Stimulated activated CD8-positive, alpha-beta memory T cell treated with anti-CD3 and anti-CD28 coated beads, Interleukin-7, amount 100 ng/mL, for 4 hours (primary cell): ENCODE results near the gene CIC.
A peak's percentile ranks its signal among the peaks of the same experiment; 100 is the strongest.

ENCODE experiments used
- DNase-seq, 2 donors: peaks; one replicate each; pipeline ENCODE4 v3.0.0-alpha.2; 2020; ENCODE audit warnings: low read depth in 2 of 2

CIC gene

DNA sequence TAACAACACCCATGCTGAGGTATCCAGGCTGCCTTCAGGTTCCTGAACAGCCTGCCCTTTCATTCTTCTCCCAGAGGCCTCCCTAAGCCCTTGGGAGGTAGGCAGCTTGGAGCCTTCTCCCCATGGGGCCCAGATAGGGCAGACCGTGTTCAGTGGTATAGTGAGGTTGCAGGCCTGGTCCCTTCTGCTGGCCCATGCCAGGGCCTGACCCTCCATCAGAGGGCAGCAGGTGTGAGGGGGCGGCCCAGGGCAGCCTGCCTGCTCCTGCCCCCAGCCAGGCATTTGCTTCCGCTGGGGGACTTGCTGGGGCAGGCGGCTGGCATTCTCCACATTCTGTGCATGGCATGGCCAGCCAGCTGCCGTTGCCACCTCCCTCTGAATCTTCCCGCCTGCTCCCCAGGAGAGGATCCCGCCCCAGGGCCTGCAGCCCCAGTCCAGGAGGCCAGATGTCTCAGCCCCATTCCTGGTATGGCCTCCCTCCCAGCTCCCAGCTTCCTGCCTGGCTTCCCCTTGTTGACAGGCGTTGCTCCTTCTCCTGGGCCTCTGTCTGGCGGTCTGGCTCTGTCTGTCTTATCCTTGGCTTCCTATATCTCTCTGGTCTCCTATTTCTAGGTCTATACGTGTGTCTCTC, 8.9 kb downstream of the CIC start:
- DNase-seq = no peak

DNA sequence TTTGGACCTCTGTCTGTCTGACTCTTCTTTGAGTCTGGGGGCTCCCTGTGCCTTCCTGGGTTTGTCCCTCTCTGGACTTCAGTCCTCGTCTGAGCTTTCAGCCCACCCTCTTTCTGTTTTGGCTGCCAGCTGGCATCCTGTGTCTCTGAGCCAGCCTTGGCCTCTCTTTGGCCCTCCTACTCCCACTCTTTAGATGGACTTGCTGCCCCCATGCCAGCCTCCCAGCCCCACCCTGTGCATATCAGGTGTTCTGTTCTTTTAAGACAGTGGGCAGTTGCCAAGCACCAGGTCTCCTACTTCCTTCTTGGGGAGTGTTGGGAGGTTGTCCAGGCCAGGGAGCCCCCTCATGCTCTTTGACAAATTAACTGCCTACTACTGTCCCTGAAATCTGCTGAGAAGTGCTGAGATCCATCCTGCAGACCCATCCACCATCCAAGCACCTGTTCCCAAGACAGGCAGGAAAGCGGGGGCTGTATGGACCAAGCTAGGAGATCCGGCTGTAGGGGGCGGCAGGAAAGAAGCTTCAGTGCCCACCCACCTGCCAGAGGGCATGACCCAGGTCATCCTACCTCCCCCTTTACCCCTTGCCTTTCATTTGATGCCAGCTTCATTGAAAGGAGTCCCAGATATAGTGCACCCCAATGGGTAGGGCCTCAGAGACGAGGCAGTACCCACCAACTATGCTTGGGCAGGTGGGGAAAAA, 9.6 kb downstream of the CIC start:
- no peak for DNase-seq

DNA sequence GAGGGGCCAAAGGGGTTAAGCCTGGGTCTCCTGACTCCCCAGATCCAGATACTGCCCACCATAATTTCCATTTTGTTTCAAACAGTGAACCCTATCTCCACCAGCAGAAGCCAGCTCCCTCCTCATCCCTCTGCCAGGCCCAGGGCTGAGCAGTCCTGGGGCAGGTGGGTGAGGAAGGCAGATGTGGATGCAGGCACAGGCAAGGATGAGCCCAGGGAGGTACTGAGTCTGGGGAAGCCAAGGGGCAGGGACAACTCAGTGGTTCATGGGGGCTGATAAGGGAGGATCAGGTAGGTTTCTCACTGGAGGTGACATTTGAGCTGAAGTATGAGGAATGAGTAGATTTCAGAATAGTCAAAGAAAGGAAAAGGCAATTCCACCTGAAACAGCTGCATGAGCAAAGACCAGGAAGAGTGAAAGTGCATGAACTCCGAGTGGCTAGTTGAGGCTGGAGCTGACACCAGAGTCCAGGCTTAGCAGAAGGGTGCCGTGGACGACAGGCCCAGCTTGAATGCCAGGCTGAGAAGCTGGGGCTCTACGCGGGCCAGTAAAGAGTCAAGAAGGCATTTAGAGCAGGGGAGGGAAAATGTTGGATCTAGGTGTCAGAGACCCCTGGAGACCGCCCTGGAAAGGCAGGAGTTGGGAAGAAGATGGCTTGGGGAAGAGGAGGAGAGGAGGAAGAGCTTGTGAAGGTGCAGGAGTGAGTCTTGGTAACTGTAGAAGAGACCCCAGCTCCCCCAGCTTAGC, 10.3 kb downstream of the CIC start:
- no peak for DNase-seq

DNA sequence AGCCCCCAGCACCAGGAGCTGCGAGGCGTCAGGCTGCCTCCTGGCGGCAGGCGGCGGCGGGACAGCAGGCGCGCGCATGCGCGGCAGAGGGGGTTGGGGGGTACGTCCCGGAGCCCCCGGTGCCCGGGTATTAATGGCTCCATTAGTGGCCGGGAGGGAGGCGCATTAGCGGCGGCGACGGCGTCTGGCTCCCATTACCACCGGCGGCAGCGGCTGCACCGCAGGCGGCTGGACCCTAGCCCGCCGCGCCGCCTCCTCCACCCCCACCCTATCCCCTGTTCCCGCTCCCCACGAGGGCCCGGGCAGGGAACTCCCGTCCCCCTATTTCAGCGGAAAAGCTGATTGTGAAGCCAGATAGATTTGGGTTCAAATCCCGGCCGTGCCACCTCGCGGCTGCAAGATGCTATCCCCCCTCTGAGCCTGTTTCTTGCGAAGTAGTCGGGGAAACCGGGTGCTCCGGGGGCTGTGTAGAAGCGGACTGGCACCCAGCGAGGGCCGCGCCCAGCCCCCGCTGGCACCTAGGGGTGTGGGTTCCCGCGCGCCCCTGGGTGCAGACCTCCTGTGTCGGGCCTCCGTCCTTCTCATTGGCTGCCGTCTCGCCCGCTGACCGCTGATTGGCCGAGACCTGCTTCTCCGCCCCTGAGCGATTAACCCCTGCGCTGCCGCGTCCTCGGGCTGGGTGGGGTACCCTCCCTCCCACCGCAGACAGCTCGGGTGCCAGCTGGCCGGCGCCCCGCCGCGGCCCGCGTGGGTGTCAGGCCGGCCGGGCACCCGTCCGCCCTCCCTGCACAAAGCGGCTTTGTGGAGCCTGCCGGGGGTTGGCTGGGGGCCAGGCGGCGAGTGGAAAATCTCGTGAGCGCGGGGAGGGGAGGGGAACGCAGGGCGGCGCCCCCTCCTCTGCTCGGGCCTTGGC, 11.1 kb downstream of the CIC start:
- peak; percentile 63 to 81 for DNase-seq

DNA sequence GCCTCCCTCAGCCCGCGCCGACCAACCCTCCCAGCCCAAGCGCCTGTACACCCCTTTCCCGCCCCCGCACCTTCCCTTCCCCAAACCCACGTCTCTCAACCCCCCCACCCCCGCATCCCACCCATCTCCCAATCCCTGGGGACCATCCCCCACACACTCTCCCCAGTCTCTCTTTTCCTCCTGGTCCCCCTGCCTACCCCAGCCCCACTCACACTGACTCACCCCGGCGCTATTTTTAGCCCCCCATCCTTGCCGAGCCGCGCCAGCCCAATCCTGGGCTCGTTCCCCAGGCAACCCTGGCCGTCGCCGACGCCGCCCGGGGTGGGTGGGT, 11.7 kb downstream of the CIC start:
- peak in 1 of 2 donors; percentile 38 for DNase-seq

DNA sequence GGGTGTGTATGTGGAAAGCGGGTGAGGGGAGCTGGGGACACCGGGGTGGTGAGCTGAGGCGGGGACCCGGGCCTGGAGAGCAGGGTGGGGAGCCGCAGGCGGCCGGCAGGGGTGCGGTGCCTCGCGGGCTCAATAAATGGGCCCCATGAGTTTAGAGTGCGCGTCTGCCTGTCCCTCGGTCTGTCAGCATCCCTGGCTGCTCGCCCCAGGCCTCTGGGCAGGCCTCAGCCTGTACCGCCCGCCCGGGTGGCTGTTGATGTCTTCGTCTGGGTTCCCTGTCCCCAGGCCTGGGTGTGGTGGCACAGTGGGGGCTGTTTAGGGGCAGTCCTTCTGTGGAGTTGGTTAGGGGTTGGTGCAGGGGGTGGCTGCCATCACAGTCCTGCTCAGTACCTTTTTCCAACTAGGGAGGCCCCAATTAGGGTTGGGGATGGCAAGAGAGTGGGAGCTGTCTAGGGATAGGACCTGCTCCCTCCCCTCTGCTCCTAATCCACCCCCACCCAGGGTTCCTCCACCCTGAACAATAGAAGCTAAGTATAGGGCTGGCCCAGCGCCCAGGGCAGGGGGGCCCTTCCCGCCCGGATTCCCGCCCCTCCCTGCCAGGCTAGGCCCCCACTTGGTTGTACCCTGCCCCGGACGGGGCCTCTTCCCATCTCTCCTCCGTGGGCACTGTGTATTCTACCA, 12.2 kb downstream of the CIC start:
- DNase-seq = no peak

DNA sequence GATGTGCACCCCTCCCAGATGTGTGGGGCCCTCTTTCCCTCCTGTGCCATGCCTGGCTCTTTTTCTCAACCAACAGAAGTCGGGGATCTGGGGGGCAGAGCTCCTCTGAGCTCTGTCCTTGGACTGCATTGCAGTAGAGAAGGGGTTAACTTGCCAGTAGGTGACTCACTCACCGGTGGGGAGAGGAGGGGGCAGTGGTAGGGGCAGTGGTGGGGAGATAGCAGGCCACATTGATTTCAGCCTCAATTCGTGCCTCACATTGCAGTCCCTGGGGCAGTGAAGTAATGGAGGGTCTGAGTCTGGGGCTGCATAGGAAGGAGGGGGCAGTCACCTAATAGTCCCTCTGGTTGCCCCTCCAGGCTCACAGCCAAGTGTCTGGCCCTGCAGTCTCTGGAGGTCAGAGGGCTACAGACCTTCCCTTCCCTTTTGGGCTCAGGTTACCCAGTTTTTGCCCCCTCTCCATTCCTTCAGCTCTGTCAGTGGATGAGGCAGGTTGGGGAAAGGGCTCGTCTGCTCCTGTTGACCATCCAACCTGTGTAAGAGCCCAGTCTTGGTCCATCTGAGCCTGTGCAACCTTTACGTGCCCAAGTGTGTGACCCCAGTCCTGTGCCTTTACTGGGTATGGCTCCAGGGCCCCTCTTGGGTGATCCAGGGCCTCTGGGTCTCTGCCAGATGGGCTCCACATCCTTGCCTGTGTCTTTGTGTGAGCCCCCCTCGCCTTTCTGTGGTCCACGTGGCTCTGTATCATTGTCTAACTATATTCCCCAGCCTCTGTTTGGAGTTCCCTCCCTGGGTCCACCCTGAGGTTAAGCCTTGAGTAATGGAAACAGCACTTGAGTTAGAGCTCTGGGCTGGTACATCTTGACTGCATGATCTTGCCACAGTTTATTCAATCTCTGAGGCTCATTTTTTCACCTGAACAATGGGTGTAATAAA, 13.0 kb downstream of the CIC start:
- no peak for DNase-seq

DNA sequence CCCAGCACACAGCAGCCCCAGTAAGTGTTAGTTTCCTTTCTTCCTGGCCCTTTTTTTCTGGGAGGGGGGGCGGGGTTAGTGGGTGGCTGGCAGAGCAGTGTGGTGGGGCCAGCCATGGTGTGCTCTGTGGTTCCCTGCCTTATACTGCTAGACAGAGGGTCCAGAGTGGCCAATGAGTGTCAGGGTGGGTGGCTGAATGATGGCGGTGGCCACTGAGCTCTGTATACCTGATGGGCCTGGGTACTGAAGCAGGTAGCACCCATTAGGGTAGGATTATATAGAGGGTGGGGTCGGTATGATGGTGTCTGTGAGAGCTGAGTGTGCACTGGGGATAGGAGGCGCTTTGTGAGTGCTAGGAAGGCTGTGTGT, 13.8 kb downstream of the CIC start:
- no peak for DNase-seq

DNA sequence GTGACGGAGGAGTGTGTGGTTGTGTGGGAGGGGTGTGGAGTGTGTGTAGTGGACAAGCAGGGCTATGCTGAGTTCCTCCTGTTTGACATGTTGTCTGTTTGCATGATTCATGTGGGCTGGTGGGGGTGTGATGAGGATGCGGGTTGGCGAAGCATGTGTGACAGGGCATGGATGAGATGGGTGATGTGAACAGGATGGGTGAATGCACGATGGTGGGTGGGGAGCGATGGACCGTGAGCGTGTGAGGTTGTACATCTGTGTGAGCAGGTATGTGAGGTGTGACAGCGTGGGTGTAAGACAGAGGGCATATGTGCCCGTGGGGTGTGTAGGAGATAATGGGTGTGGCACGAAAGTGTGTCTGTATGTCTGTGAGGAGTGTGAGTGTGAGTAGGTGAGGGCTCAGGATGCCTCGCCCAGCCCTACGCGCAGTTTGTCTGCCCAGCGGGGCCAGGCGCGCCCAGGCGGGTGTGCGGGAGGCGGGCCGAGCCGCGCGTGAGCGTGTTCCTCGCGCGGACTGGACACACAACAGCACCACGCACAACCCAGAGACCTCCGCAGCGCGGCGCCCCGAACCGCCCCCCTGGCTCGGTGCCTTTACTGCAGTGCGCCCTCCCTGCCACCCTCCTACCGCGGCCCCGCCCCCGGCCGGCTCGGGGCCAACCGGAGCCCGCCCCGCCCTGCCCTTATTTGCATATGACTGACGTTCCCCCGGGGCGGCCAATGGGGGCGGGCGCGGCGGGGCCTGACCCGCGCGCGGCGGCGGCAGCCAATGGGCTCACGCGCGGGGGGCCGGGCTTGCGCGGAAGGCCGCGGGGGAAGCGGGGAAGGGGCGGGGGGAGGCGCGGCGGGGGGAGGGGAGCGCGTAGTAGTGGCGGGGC, 14.4 kb downstream of the CIC start:
- DNase-seq = peak; percentile 90 to 97

DNA sequence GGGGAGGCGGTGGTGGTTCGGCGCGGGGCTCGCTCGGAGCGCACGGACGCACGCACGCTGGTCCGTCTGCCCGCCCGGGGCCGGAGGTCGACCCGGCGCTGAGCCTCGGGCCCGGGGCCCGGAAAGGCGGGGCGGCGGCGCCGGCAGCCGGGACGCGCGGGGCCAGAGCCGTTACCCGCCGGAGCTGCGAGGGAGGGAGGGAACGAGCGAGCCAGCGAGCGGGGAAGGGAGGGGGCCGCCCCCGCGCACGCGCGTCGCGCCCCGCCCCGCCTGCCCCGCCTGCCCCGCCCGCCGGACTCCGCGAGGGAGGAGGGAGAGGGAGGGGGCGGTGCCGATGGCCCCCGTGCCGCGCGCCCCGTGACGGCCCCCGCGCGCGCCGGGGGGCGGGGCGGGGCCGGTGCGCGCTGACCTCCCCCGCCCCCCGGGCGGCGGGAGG, 15.0 kb downstream of the CIC start:
- DNase-seq = peak; percentile 59 to 76

DNA sequence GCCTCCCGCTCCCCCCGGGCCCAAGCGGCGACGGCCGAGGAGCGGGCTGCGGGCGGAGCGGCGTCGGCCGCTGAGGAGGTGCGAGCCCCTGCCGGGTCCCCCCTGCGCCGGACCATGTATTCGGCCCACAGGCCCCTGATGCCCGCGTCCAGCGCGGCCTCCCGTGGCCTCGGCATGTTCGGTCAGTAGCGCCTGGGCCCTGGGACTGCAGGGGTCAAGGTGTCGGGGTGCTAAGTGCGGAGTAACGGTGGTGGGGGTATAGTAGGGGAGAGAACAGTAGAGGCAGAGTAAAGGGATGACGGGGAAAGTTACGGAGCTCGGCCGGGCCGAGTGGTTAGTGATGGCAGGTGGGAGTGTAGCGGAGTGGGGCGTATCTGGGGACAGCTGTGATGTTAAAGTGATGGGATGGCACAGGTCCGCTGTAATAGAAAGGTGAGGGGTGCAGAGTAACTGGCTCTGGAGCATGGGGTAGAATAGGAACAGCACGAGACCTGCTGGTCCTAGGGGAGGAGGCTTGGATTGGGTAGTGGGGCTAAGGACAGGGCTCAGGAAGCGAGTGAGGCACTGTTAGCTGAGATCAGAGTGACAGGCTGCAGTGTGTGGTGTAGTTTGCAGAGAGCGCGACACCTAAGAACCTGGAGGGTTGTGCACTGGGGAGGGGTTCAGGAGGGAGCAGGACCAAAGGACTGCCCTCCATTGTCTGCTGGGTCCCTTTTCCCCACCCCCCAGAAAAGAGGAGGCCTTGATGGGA, 15.7 kb downstream of the CIC start:
- no peak for DNase-seq

DNA sequence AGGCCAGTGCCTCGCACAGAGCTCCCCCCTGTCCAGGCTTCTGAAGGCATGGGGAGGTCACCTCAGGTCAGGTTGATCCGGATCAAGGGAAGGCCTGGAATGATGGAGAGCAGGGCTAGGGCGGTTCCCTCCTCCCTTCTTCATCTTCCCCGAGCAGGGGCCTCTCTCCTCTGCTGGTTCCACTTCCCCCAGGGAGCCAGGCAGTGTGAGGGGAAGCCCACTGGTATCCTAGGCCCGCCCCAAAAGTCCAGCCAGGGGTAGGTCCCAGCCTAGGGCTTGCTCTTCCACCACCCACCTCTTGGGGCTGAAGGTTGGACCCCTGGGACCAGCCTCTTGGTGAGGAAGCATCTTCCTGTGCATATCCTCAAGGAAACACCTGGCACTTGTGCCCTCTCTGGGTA, 16.5 kb downstream of the CIC start:
- DNase-seq = no peak

DNA sequence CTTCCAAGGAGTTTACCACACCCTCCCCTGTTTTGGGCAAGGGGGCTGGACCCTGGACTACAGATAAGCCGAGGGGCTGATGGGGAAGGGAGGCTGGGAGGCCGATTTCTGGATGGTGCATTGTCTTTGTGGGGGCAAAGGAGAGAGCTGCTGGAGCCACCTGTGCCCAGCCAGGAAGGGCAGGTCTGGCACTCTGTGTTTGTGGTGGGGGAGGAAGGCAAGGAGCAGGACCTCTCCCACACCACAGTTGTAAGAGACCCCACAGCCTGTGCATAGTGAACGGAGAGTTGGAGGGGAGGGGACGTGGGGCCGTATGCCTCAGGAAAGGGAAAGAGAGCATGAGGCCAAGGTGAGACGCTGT, 16.9 kb downstream of the CIC start:
- DNase-seq = no peak

DNA sequence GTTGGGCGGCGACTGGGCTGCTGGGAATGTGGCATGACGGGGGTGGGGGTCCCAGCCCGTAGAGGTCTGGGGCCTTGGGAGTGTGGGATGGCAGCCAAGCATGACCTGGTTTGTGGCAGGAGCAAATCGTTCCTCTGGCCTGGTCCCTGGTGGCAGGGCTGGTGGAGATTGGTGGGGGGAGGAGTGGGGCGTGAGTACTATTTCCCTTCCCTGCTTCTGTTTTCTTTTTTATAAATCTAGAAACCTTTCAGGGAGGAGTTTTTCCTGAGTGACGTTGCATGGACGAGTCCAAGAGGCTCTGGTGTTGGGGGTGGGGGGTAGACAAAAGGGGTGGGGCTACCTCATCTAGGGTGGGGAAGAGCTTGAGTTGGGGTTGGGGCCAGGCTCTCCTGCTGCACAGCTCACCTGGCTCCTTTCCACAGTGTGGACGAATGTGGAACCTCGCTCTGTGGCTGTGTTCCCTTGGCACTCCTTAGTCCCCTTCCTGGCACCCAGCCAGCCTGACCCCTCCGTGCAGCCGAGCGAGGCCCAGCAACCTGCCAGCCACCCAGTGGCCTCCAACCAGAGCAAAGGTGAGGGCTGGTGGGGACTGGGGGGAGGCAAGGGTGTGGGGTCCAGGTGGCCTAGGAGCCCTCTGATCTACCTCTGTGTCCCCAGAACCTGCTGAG, 17.4 kb downstream of the CIC start:
- DNase-seq = no peak

DNA sequence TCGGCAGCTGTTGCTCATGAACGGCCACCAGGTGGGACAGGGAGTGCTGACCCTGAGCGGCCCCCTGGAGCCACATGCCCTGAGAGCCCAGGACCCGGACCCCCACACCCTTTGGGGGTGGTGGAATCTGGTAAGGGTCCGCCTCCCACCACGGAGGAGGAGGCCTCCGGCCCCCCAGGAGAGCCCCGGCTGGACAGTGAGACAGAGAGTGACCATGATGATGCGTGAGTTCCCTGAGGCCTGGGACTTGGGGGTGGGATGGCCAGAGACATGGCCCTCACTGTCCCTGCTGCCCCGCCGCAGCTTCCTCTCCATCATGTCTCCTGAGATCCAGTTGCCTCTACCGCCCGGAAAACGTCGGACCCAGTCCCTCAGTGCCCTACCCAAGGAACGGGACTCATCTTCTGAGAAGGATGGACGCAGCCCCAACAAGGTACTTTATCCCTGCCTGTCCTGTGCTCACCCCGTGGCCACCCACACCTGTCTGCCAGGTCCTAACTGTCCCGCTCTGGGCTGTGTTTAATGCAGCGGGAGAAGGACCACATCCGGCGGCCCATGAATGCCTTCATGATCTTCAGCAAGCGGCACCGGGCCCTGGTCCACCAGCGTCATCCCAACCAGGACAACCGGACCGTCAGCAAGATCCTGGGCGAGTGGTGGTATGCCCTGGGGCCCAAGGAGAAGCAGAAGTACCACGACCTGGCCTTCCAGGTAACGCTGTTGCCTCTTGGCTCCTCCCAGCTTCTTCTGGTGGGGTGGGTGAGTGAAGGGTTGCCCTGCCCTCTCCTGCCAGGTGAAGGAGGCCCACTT, 18.2 kb downstream of the CIC start:
- no peak for DNase-seq

DNA sequence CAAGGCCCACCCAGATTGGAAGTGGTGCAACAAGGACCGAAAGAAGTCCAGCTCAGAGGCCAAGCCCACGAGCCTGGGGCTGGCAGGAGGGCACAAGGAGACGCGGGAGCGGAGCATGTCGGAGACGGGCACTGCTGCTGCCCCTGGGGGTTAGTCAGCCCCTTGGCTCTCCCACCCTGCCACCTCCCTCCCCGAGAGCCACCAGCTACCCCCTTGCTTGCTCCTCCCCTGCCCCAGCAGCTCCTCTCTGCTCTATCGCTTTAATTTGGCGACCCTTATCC, 18.7 kb downstream of the CIC start:
- DNase-seq = no peak

DNA sequence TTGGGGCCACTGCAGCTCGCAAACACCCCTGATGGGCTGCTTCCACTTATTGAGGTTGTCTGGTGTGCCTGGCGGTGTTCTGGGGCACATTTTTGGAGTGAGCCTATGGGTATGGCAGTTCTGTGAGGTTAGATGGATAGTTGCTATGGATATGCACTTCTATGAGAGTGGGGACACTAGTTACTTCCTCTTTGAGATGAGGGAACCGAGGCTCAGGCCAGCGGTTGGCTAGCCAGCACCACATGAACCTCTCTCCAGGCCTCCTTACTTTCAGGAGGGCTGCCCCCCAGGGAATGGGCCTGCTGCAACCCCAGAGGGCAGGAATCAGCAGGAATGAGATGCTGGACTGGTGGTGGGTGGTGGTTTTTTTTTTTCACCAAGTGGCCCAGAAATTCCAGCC, 19.3 kb downstream of the CIC start:
- no peak for DNase-seq
